HEK293T (cell line): ENCODE data around the gene MIPEP.

Source experiments
- ARNT ChIP-seq: fragments of 450-650 bp; IDR thresholded peaks from 2 replicates; pipeline ENCODE4 v1.6.1; 2017; ENCODE audit warnings: mild to moderate bottlenecking
- CTBP1 ChIP-seq: fragments of 450-650 bp; IDR thresholded peaks from 2 replicates; pipeline ENCODE4 v1.6.1; 2016; ENCODE audit warnings: borderline replicate concordance

DNA sequence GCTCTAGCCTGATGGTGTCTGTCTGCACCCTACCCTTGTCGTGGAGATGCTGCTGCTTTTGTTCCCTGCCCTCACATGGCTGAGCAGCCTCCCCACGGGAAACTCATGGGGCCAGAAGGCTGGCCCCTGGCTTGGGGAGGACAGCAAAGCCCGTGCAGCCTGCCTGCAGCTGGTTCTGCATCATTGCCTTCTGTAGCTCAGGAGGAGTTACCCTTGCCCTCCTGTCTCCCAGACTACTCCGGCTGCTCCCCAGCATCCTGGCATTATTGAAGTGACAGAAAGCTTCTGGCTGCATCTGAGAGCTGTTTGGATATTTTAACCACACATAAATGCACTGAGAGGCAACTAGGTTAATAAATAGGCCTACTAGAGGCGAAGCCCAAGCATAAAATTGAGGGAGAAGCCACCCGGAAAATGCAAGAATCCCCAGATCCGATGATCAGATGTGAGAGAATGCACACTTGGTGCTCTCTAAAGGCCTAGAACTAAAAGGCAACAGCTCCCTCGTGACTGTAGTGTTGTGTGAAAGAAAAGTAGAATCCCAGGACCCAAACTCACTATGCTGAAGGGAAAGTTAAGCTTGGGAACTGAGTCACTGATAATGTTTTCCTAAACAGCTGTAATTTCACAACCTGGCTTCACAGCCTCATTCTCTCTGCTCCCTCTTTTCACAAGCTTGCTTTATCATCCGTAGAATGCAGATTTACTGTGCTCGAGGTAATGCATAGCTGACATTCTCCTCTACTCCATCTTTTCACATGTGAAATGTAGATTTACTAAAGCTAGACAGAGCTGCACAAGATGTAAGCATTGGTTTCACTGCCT is 208.1 kb downstream of the MIPEP start:
- no peak for TF ChIP-seq CTBP1
- no peak for TF ChIP-seq ARNT
